Psoas muscle (tissue), 8 donors: ENCODE data around the gene SANBR. TPM values are rescaled to one million over a fixed set of nuclear protein-coding genes. Genes with fewer than 3 reads are reported as not detected.

Experiments used
- ATAC-seq, 4 donors: fragments of 200-7000 bp; cut with Tn5 transposase; one replicate each; pipeline ENCODE4 v1.9.1; 2020; ENCODE audit warnings: moderate library complexity in 3 of 4, mild to moderate bottlenecking in 2 of 4
- DNase-seq, 2 donors: peaks; one replicate each; pipeline ENCODE4 v3.0.0-alpha.2; 2020
- H3K27ac ChIP-seq: fragments of 200-600 bp; one replicate; pipeline ENCODE4 v1.8.0; 2022
- H3K27me3 ChIP-seq, 3 donors: fragments of 200-600 bp in 1 of 3; one replicate each; pipeline versions ENCODE4 v1.6.1 to v1.8.0; 2013 to 2022; ENCODE audit warnings: low read length in 2 of 3, mild to moderate bottlenecking in 2 of 3, moderate library complexity in 1 of 3; ENCODE audit not compliant: insufficient read depth in 3 of 3
- H3K36me3 ChIP-seq, 2 donors: fragments of 200-600 bp in 1 of 2; one replicate each; pipeline versions ENCODE4 v1.6.1 to v1.8.0; 2013 to 2022; ENCODE audit warnings: low read depth in 1 of 2, mild to moderate bottlenecking in 1 of 2, moderate library complexity in 1 of 2; ENCODE audit not compliant: insufficient read depth in 1 of 2
- H3K4me1 ChIP-seq: fragments of 200-600 bp; one replicate; pipeline ENCODE4 v1.8.0; 2022
- H3K4me3 ChIP-seq: fragments of 200-600 bp; one replicate; pipeline ENCODE4 v1.8.0; 2022; ENCODE audit warnings: mild to moderate bottlenecking
- H3K9me3 ChIP-seq: fragments of 200-600 bp; one replicate; pipeline ENCODE4 v1.8.0; 2022
- CTCF ChIP-seq: fragments of 200-600 bp; IDR thresholded peaks from one replicate; pipeline ENCODE4 v1.8.0; 2022; ENCODE audit warnings: antibody characterized with exemption
- WGBS, 3 donors: extraction: QIAGEN DNeasy Blood & Tissue Kit; methylation state at CpG; one replicate each; pipeline versions ENCODE4 v1.1.6 to v1.1.7; 2013; 5-methylcytosine and 5-hydroxymethylcytosine counted together
- intact Hi-C, 2 donors: fragments of 100-400 bp; cut with DNase I; formaldehyde crosslinking; loops; one replicate each; pipeline versions ENCODE4 v1.11.0 to v1.14.2; 2022
- long read RNA-seq, 2 donors: library from polyadenylated mRNA; unstranded; transcript quantifications; one replicate each; pipeline ENCODE4 v2.0.0, GENCODE V29; 2021
- polyA plus RNA-seq, 3 donors: library from polyadenylated mRNA; stranded (reverse); fragments of 200-250 nt; gene quantifications; one replicate each; pipeline ENCODE4 v1.2.3, GENCODE V29; 2013
- total RNA-seq, 4 donors: library from RNA; stranded (reverse); fragmentation: NEBNext Ultra II Directional in 2 of 4; extraction: Animal tissue kit (Norgen Biotek cat#: 25700) in 2 of 4; gene quantifications; one replicate each; pipeline versions ENCODE4 v1.2.1 to v1.2.4, GENCODE V29; 2021 to 2023
- donor health status: healthy with polysubstance abuse.
- donor health status: DM: no; HTN: no; CAD: no; lungs with moderate emphysema.
- donor health status: Bipolar disorder and iron deficiency.
- donor health status: healthy.
- donor health status: DM: yes; HTN: yes; CAD: no.
- donor health status: DM: no; HTN: no; CAD: no.
- donor health status: DM: no; HTN: no; CAD: no.
- donor health status: DM: yes; HTN: yes; CAD: no.

Gene SANBR
- 1 to 10 TPM; 2.3 to 5.0 (median 2.9) TPM for total RNA-seq
- 1 to 10 TPM; 1.6 to 2.3 (median 1.6) TPM for polyA plus RNA-seq
- long read RNA-seq, donor 1, full-length matches to known transcripts: 1 of 4 reads
- long read RNA-seq, donor 1, partial matches to known transcripts: 1 of 4 reads
- long read RNA-seq, donor 1, other reads (novel, unspliced or antisense): 2 of 4 reads
- long read RNA-seq, donor 2, partial matches to known transcripts: 1 of 1 reads
- long read RNA-seq, donor 2, other reads (novel, unspliced or antisense): 0 of 1 reads

GRCh38 chr2:61065714-61066709 is at the start of gene SANBR:
Gene SANBR (plus strand): TSS chr2:61065871. CDS start chr2:61070351, 4,480 bp downstream.
- Histone ChIP-seq H3K9me3 (no peaks in the 10 kb centered on the region), H3K4me1 (peaks cover 9% of the 10 kb centered on the region), H3K27ac (peak within 1 kb of the TSS; percentile 73), H3K36me3 (peaks cover 0 to 16% of the 10 kb centered on the region in 2 donors), H3K27me3 (no peaks in the 10 kb centered on the region), H3K4me3 (peak within 1 kb of the TSS; percentile 80)
- no peak for TF ChIP-seq CTCF
- intact Hi-C loops: no loop called here
- ATAC-seq (peak; percentile 99 to 100 (median 99)), DNase-seq (peak; percentile 87 to 92)
- 0 to 1% (median 0%) methylated on average over 49 to 112 of the region's 112 CpGs for WGBS, 3 donors

- TF ChIP-seq CTCF: no peak
- Histone ChIP-seq H3K36me3 (peaks cover 0 to under 1% of the 10 kb centered on the region in 2 donors), H3K27ac (peak overlapping the region; percentile 94), H3K9me3 (no peaks in the 10 kb centered on the region), H3K4me3 (peak overlapping the region; percentile 94), H3K27me3 (no peaks in the 10 kb centered on the region), H3K4me1 (peaks cover 37% of the 10 kb centered on the region)
- WGBS, 3 donors: 43 to 52% (median 49%) methylated on average over 2 of the region's 2 CpGs
- DNase-seq (no peak), ATAC-seq (no peak)
- intact Hi-C loops: loop anchor here in 1 of 2 donors (5.0 kb wide), 1 partner anchor 166 kb away; no protein-coding TSS in a partner anchor
Measured at GRCh38 chr2:61015976-61016375, 49.7 kb upstream of the SANBR start.

GRCh38 chr2:61016392-61017002 is 49.2 kb upstream of the SANBR start:
- peaks cover 32% of the 10 kb centered on the region for H3K4me1 ChIP-seq
- TF ChIP-seq CTCF: no peak
- H3K4me3 ChIP-seq: peak overlapping the region; percentile 94
- H3K36me3 ChIP-seq: peaks cover 0 to 6% of the 10 kb centered on the region in 2 donors
- H3K9me3 ChIP-seq: no peaks in the 10 kb centered on the region
- ATAC-seq (no peak), DNase-seq (no peak)
- no peaks in the 10 kb centered on the region for H3K27me3 ChIP-seq
- intact Hi-C loops: loop anchor here in 1 of 2 donors (5.0 kb wide), 1 partner anchor 166 kb away; no protein-coding TSS in a partner anchor
- WGBS, 3 donors: 1 to 3% (median 2%) methylated on average over 16 of the region's 16 CpGs
- peak overlapping the region; percentile 94 for H3K27ac ChIP-seq

GRCh38 chr2:61017003-61017555 is 48.6 kb upstream of the SANBR start:
- DNase-seq (peak; percentile 56 to 78), ATAC-seq (peak; percentile 88 to 92 (median 92))
- 0% methylated on average over 27 of the region's 27 CpGs for whole genome bisulfite sequencing, 3 donors
- Histone ChIP-seq H3K27ac (peak overlapping the region; percentile 94), H3K9me3 (no peaks in the 10 kb centered on the region), H3K27me3 (no peaks in the 10 kb centered on the region), H3K4me1 (peaks cover 26% of the 10 kb centered on the region), H3K36me3 (peaks cover 0 to 8% of the 10 kb centered on the region in 2 donors), H3K4me3 (peak overlapping the region; percentile 94)
- intact Hi-C loops: loop anchor here in 1 of 2 donors (5.0 kb wide), 1 partner anchor 165 kb away; no protein-coding TSS in a partner anchor
- no peak for TF ChIP-seq CTCF
